ENCODE results near the gene VAMP2.

Gene VAMP2

DNA sequence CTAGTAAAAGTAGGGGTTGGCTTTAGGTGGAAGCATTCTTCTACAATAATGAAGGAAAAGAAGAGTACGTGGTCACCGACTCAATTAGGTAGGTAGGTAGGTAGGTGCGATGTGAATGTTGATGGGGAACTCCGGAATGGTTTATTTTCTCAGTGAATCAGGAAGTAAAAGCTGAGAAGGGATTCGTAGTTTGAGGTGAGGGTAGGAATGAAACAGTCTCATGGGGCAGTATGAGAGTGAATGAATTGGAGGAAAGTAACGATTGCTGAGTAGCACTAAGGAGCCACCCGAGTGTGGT is 24.4 kb downstream of the VAMP2 start:
- TF ChIP-seq ZBTB7A (IDR thresholded peaks at IDR 0.05; ENCODE audit: low read depth), result no peak
- TF ChIP-seq TCF12 (IDR thresholded peaks at IDR 0.05; ENCODE audit: low read depth), result no peak
- TF ChIP-seq TEAD4 (IDR thresholded peaks at IDR 0.05), result no peak
- TF ChIP-seq TAF1 (IDR thresholded peaks at IDR 0.05; ENCODE audit: low read depth), result no peak
- TF ChIP-seq NFIC (IDR thresholded peaks at IDR 0.05), result no peak
- TF ChIP-seq CEBPB (IDR thresholded peaks at IDR 0.05), result no peak
- TF ChIP-seq, protein P1, sequence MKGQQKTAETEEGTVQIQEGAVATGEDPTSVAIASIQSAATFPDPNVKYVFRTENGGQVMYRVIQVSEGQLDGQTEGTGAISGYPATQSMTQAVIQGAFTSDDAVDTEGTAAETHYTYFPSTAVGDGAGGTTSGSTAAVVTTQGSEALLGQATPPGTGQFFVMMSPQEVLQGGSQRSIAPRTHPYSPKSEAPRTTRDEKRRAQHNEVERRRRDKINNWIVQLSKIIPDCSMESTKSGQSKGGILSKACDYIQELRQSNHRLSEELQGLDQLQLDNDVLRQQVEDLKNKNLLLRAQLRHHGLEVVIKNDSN (IDR thresholded peaks at IDR 0.05), result no peak

GRCh38 chr17:8137645-8138373 is 24.9 kb downstream of the VAMP2 start:
- TF ChIP-seq MAX (IDR thresholded peaks at IDR 0.05), result no peak
- no peak for TF ChIP-seq TEAD4 (IDR thresholded peaks at IDR 0.05)
- TF ChIP-seq FOXM1 (IDR thresholded peaks at IDR 0.05; ENCODE audit: borderline replicate concordance, low read depth), result no peak
- TF ChIP-seq YY1 (IDR thresholded peaks at IDR 0.05; ENCODE audit: low read depth), result no peak
- TF ChIP-seq, protein P1 (IDR thresholded peaks at IDR 0.05), result no peak
- no peak for TF ChIP-seq TCF12 (IDR thresholded peaks at IDR 0.05; ENCODE audit: low read depth)
- TF ChIP-seq NFIC (IDR thresholded peaks at IDR 0.05), result no peak
- TF ChIP-seq EGR1 (IDR thresholded peaks at IDR 0.05), result no peak
- no peak for TF ChIP-seq REST (IDR thresholded peaks at IDR 0.05; ENCODE audit: low read depth)
- TF ChIP-seq ZBTB7A (IDR thresholded peaks at IDR 0.05; ENCODE audit: low read depth), result no peak
- no peak for TF ChIP-seq RAD21 (IDR thresholded peaks at IDR 0.05; ENCODE audit: low read depth)
- TF ChIP-seq CEBPB (IDR thresholded peaks at IDR 0.05), result no peak
- no peak for TF ChIP-seq EP300 (IDR thresholded peaks at IDR 0.05; ENCODE audit: borderline replicate concordance)
- no peak for TF ChIP-seq TAF1 (IDR thresholded peaks at IDR 0.05; ENCODE audit: low read depth)
- no peak for TF ChIP-seq CREB1 (IDR thresholded peaks at IDR 0.05; ENCODE audit: low read depth)

GRCh38 chr17:8133941-8134340 is 28.8 kb downstream of the VAMP2 start:
- TF ChIP-seq, protein P1 (IDR thresholded peaks at IDR 0.05), result no peak
- TF ChIP-seq REST (IDR thresholded peaks at IDR 0.05; ENCODE audit: low read depth), result no peak
- no peak for TF ChIP-seq TEAD4 (IDR thresholded peaks at IDR 0.05)
- TF ChIP-seq EP300 (IDR thresholded peaks at IDR 0.05; ENCODE audit: borderline replicate concordance), result no peak
- TF ChIP-seq EGR1 (IDR thresholded peaks at IDR 0.05), result no peak
- TF ChIP-seq YY1 (IDR thresholded peaks at IDR 0.05; ENCODE audit: low read depth), result no peak
- no peak for TF ChIP-seq TAF1 (IDR thresholded peaks at IDR 0.05; ENCODE audit: low read depth)
- no peak for TF ChIP-seq RAD21 (IDR thresholded peaks at IDR 0.05; ENCODE audit: low read depth)

- TF ChIP-seq EP300 (IDR thresholded peaks at IDR 0.05; ENCODE audit: borderline replicate concordance) (no peak), TAF1 (IDR thresholded peaks at IDR 0.05; ENCODE audit: low read depth) (no peak), FOXM1 (IDR thresholded peaks at IDR 0.05; ENCODE audit: borderline replicate concordance, low read depth) (no peak), YY1 (IDR thresholded peaks at IDR 0.05; ENCODE audit: low read depth) (no peak), CREB1 (IDR thresholded peaks at IDR 0.05; ENCODE audit: low read depth) (no peak)
These were observed 29.3 kb downstream of the VAMP2 start for GRCh38 chr17:8133399-8133798.

- TF ChIP-seq EGR1 (IDR thresholded peaks at IDR 0.05), result no peak
- TF ChIP-seq TCF12 (IDR thresholded peaks at IDR 0.05; ENCODE audit: low read depth), result no peak
- no peak for TF ChIP-seq TAF1 (IDR thresholded peaks at IDR 0.05; ENCODE audit: low read depth)
- no peak for TF ChIP-seq MAX (IDR thresholded peaks at IDR 0.05)
- no peak for TF ChIP-seq FOXM1 (IDR thresholded peaks at IDR 0.05; ENCODE audit: borderline replicate concordance, low read depth)
- TF ChIP-seq ZBTB7A (IDR thresholded peaks at IDR 0.05; ENCODE audit: low read depth), result no peak
- TF ChIP-seq CREB1 (IDR thresholded peaks at IDR 0.05; ENCODE audit: low read depth), result no peak
- TF ChIP-seq, protein P1 (IDR thresholded peaks at IDR 0.05), result no peak
- no peak for TF ChIP-seq RAD21 (IDR thresholded peaks at IDR 0.05; ENCODE audit: low read depth)
- no peak for TF ChIP-seq NFIC (IDR thresholded peaks at IDR 0.05)
- no peak for TF ChIP-seq REST (IDR thresholded peaks at IDR 0.05; ENCODE audit: low read depth)
- TF ChIP-seq YY1 (IDR thresholded peaks at IDR 0.05; ENCODE audit: low read depth), result no peak
- TF ChIP-seq TEAD4 (IDR thresholded peaks at IDR 0.05), result no peak
- TF ChIP-seq CEBPB (IDR thresholded peaks at IDR 0.05), result no peak
- no peak for TF ChIP-seq EP300 (IDR thresholded peaks at IDR 0.05; ENCODE audit: borderline replicate concordance)
These were observed 30.8 kb downstream of the VAMP2 start for GRCh38 chr17:8131844-8132441.
